Gastroesophageal sphincter (tissue), 3 donors: ENCODE results near the gene WDR27.

Experiments used
- EP300 ChIP-seq: sonication (generic); formaldehyde crosslinking; IDR thresholded peaks from one replicate; pipeline ENCODE4 v1.6.1; 2017; ENCODE audit warnings: antibody characterized with exemption, mild to moderate bottlenecking
- POLR2A ChIP-seq, 2 donors: fragments of 450-650 bp; IDR thresholded peaks; one replicate each; pipeline ENCODE4 v1.6.1; 2017; ENCODE audit warnings: antibody characterized with exemption in 2 of 2, mild to moderate bottlenecking in 2 of 2, moderate library complexity in 1 of 2
- POLR2AphosphoS5 ChIP-seq: sonication (generic); formaldehyde crosslinking; IDR thresholded peaks from one replicate; pipeline ENCODE4 v1.6.1; 2017; ENCODE audit warnings: antibody characterized with exemption
- TF ChIP-seq, protein P1 (sequence below), 4 experiments: fragments of 200-600 bp in 2 of 4; fragments of 450-650 bp in 2 of 4; sonication (generic) in 1 of 4; IDR thresholded peaks; one replicate each; pipeline ENCODE4 v1.5.1; 2017 to 2019; ENCODE audit warnings: antibody characterized with exemption in 4 of 4, mild to moderate bottlenecking in 2 of 4, moderate library complexity in 2 of 4

DNA sequence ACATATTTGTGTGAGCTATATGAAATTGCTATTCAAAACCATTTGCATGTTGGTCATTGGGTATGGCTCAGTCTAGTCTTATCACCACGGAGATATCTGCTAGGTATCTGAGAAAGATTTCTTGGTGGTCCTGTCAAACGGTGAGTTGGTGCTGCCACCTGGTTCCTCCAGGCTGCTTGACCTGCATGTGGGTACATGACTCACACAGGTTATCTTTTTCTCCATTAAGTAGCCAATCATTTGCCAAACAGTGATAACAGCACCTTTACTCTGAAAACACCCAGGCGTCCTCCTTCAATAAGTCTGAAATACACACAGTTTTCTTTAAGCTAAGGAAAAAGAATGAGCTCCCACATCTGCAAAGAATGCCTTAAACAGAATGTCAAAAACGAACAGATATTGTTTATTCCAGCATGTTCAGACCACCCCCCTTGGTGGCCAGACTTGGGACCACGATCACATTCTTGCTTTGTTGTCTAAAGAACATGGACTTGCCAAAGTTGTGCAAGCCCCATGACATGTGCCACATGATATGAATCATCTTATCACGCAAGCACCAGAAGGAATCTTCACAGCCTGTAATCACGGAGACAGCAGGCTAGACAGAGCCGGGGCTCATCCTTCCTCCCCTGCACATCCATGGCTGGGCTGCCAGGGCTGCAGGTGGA lies 247.5 kb downstream of the WDR27 start:
- TF ChIP-seq POLR2A (IDR thresholded peaks at IDR 0.05) (no peak), EP300 (no peak), POLR2AphosphoS5 (peak; percentile 39)
- TF ChIP-seq, protein P1, sequence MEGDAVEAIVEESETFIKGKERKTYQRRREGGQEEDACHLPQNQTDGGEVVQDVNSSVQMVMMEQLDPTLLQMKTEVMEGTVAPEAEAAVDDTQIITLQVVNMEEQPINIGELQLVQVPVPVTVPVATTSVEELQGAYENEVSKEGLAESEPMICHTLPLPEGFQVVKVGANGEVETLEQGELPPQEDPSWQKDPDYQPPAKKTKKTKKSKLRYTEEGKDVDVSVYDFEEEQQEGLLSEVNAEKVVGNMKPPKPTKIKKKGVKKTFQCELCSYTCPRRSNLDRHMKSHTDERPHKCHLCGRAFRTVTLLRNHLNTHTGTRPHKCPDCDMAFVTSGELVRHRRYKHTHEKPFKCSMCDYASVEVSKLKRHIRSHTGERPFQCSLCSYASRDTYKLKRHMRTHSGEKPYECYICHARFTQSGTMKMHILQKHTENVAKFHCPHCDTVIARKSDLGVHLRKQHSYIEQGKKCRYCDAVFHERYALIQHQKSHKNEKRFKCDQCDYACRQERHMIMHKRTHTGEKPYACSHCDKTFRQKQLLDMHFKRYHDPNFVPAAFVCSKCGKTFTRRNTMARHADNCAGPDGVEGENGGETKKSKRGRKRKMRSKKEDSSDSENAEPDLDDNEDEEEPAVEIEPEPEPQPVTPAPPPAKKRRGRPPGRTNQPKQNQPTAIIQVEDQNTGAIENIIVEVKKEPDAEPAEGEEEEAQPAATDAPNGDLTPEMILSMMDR (IDR thresholded peaks at IDR 0.05) = no peak
